ENCODE results near the gene NSMCE1. TPM values are rescaled to one million over a fixed set of nuclear protein-coding genes. Genes with fewer than 3 reads are reported as not detected.

NSMCE1 gene
- total and polyA plus RNA-seq, 2 donors (not counting 1 experiment from before 2014, with no cell fraction given) = 48.8 to 142 TPM

GRCh38 chr16:27223701-27224100 lies 44.9 kb downstream of the NSMCE1 start:
- H3K4me2 ChIP-seq (ENCODE audit: extremely low read depth, insufficient read depth, low read length) = no peak overlapping the region
- H3K4me1 ChIP-seq (ENCODE audit: control insufficient read depth, extremely low read depth, insufficient read depth, low read length) = peaks cover 19% of the 10 kb centered on the region
- no peaks in the 10 kb centered on the region for H3K79me2 ChIP-seq (ENCODE audit: control insufficient read depth, insufficient read depth, low read length)
- no peak overlapping the region for H2AFZ ChIP-seq (ENCODE audit: low read length)
- H3K4me3 ChIP-seq (replicated peaks in 1 of 4; ENCODE audit: control extremely low read depth in 1 of 4, insufficient read depth in 1 of 4, low read depth in 3 of 4, low read length in 4 of 4) = no peak overlapping the region
- peak overlapping the region; percentile 86 for H3K27ac ChIP-seq (ENCODE audit: insufficient read depth, low read length)
- H4K20me1 ChIP-seq (ENCODE audit: control insufficient read depth, extremely low read depth, insufficient read depth, low read length) = no peaks in the 10 kb centered on the region
- no peak overlapping the region for H3K9ac ChIP-seq (ENCODE audit: insufficient read depth, low read length)
- no peaks in the 10 kb centered on the region for H3K9me3 ChIP-seq (ENCODE audit: control insufficient read depth, insufficient read depth, low read depth, low read length)
- peaks cover 10% of the 10 kb centered on the region for H3K36me3 ChIP-seq (ENCODE audit: control insufficient read depth, insufficient read depth, low read length)
- TF ChIP-seq CTCF (conservative IDR thresholded peaks at IDR 0.05 in 1 of 2, IDR thresholded peaks at IDR 0.05 in 1 of 2; ENCODE audit: low read depth in 1 of 2, low read length in 2 of 2) (no peak), EZH2 (IDR thresholded peaks at IDR 0.05; ENCODE audit: low read length, missing control alignments) (no peak)
- no peaks in the 10 kb centered on the region for H3K27me3 ChIP-seq (ENCODE audit: control insufficient read depth, insufficient read depth, low read length)
- DNase-seq (ENCODE audit: low read depth in 2 of 2) = no peak

- Histone ChIP-seq H3K4me1 (ENCODE audit: control insufficient read depth, extremely low read depth, insufficient read depth, low read length) (peaks cover 19% of the 10 kb centered on the region), H3K36me3 (ENCODE audit: control insufficient read depth, insufficient read depth, low read length) (peaks cover 10% of the 10 kb centered on the region), H3K27ac (ENCODE audit: insufficient read depth, low read length) (peak overlapping the region; percentile 86), H3K9ac (ENCODE audit: insufficient read depth, low read length) (no peak overlapping the region), H3K4me3 (replicated peaks in 1 of 4; ENCODE audit: control extremely low read depth in 1 of 4, insufficient read depth in 1 of 4, low read depth in 3 of 4, low read length in 4 of 4) (no peak overlapping the region), H4K20me1 (ENCODE audit: control insufficient read depth, extremely low read depth, insufficient read depth, low read length) (no peaks in the 10 kb centered on the region), H3K4me2 (ENCODE audit: extremely low read depth, insufficient read depth, low read length) (no peak overlapping the region), H3K9me3 (ENCODE audit: control insufficient read depth, insufficient read depth, low read depth, low read length) (no peaks in the 10 kb centered on the region), H2AFZ (ENCODE audit: low read length) (no peak overlapping the region), H3K27me3 (ENCODE audit: control insufficient read depth, insufficient read depth, low read length) (no peaks in the 10 kb centered on the region), H3K79me2 (ENCODE audit: control insufficient read depth, insufficient read depth, low read length) (no peaks in the 10 kb centered on the region)
- no peak for DNase-seq (ENCODE audit: low read depth in 2 of 2)
- no peak for TF ChIP-seq CTCF (conservative IDR thresholded peaks at IDR 0.05 in 1 of 2, IDR thresholded peaks at IDR 0.05 in 1 of 2; ENCODE audit: low read depth in 1 of 2, low read length in 2 of 2)
- TF ChIP-seq EZH2 (IDR thresholded peaks at IDR 0.05; ENCODE audit: low read length, missing control alignments) = no peak
These were observed 45.4 kb downstream of the NSMCE1 start for GRCh38 chr16:27223226-27223610.

GRCh38 chr16:27222249-27223225 lies 46.0 kb downstream of the NSMCE1 start:
- Histone ChIP-seq H3K27ac (ENCODE audit: insufficient read depth, low read length) (peak overlapping the region; percentile 86), H3K4me1 (ENCODE audit: control insufficient read depth, extremely low read depth, insufficient read depth, low read length) (peaks cover 19% of the 10 kb centered on the region), H4K20me1 (ENCODE audit: control insufficient read depth, extremely low read depth, insufficient read depth, low read length) (no peaks in the 10 kb centered on the region), H3K4me2 (ENCODE audit: extremely low read depth, insufficient read depth, low read length) (peak overlapping the region; percentile 21), H3K9ac (ENCODE audit: insufficient read depth, low read length) (peak overlapping the region; percentile 49), H2AFZ (ENCODE audit: low read length) (peak overlapping the region; percentile 0), H3K27me3 (ENCODE audit: control insufficient read depth, insufficient read depth, low read length) (no peaks in the 10 kb centered on the region), H3K36me3 (ENCODE audit: control insufficient read depth, insufficient read depth, low read length) (peaks cover 10% of the 10 kb centered on the region), H3K79me2 (ENCODE audit: control insufficient read depth, insufficient read depth, low read length) (no peaks in the 10 kb centered on the region), H3K9me3 (ENCODE audit: control insufficient read depth, insufficient read depth, low read depth, low read length) (no peaks in the 10 kb centered on the region), H3K4me3 (replicated peaks in 1 of 4; ENCODE audit: control extremely low read depth in 1 of 4, insufficient read depth in 1 of 4, low read depth in 3 of 4, low read length in 4 of 4) (no peak overlapping the region)
- peak; percentile 42 to 80 for DNase-seq (ENCODE audit: low read depth in 2 of 2)
- TF ChIP-seq CTCF (conservative IDR thresholded peaks at IDR 0.05 in 1 of 2, IDR thresholded peaks at IDR 0.05 in 1 of 2; ENCODE audit: low read depth in 1 of 2, low read length in 2 of 2) = no peak
- no peak for TF ChIP-seq EZH2 (IDR thresholded peaks at IDR 0.05; ENCODE audit: low read length, missing control alignments)

All from fibroblast of lung (primary cell).